ENCODE results near the gene PLPP7. TPM values are rescaled to one million over a fixed set of nuclear protein-coding genes. Genes with fewer than 3 reads are reported as not detected.
"Not testable (repeated sequence)": the region's sequence is repeated elsewhere in the genome, so short reads cannot be mapped to it uniquely, and the experiment has no call there.

The PLPP7 gene
- total RNA-seq, 2 experiments from 2014 or later, result 0.11 to 0.16 TPM

DNA sequence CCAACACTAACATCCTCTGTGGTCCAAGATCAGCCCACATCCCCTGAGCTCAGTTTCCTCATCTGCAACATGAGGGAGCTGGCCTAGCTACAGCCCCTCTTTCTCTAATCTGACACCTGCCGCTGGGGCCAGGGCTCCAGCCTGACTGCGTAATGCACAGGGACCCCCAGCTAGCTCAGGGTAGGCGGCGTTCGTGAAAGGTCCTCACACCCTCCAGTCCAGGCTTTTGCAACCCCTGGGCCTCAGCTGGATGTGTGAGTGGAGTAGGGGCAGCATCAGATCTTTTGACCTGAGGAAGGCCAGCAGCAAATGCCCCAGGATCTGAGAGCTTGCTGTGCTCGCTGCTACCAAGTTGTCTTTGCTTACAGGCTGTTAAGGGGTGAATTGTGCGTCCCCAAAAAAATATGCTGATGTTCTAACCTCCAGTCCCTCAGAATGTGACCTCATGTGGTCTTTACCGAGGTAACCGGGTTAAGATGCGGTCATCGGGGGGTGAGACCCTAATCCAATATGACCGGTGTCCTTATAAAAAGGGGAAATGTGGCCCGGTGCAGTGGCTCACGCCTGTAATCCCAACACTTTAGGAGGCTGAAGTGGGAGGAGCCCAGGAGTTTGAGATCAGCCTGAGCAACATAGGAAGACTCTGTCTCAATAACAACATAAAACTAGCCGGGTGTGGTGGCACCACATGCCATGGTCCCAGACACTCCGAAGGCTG lies 47.8 kb downstream of the PLPP7 start:
- TF ChIP-seq EZH2phosphoT487 (IDR thresholded peaks at IDR 0.05; ENCODE audit: borderline replicate concordance, low read depth, low read length), result no peak
- Histone ChIP-seq H3K9me3 (ENCODE audit: low read length) (no peaks in the 10 kb centered on the region), H3K27ac (ENCODE audit: low read depth, low read length, poor library complexity, severe bottlenecking) (no peak overlapping the region), H3K79me2 (ENCODE audit: insufficient read depth, low read depth, low read length) (no peaks in the 10 kb centered on the region), H3K9me2 (ENCODE audit: insufficient read depth, low read length) (no peaks in the 10 kb centered on the region), H3K4me1 (ENCODE audit: insufficient read depth, low read length, poor library complexity, severe bottlenecking) (no peaks in the 10 kb centered on the region), H3K4me3 (ENCODE audit: low read depth, low read length, poor library complexity, severe bottlenecking) (no peak overlapping the region), H3K4me2 (ENCODE audit: low read length) (no peak overlapping the region), H3K36me3 (ENCODE audit: insufficient read depth, low read length) (no peaks in the 10 kb centered on the region), H2AFZ (ENCODE audit: low read length) (no peak overlapping the region), H4K20me1 (ENCODE audit: insufficient read depth, low read length) (no peaks in the 10 kb centered on the region)
- ChIA-PET POLR2A (interaction anchor here (0.5 kb wide), 1 partner anchor 11 kb away, joined by 3 read pairs; no protein-coding TSS in a partner anchor), CTCF (ENCODE audit: unreplicated experiment) (interaction anchor here (1.3 to 1.4 kb wide), 3 partner anchors 157 to 280 kb away, joined by 3 to 6 read pairs (median 4); no protein-coding TSS in a partner anchor)
- intact Hi-C loops (cut with micrococcal nuclease; ENCODE audit: unreplicated experiment), result loop anchor here (5.0 kb wide), 1 partner anchor 95 kb away; no protein-coding TSS in a partner anchor
- no peak for DNase-seq (ENCODE audit: low spot score)
- BruUV-seq (replicated peaks), result no TSS peak

DNA sequence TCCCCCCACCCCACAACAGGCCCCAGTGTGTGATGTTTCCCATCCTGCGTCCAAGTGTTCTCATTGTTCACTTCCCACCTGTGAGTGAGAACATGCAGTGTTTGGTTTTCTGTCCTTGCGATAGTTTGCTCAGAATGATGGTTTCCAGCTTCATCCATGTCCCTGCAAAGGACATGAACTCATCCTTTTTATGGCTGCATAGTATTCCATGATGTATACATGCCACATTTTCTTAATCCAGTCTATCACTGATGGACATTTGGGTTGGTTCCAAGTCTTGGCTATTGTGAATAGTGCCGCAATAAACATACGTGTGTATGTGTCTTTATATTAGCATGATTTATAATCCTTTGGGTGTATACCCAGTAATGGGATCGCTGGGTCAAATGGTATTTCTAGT lies 49.7 kb downstream of the PLPP7 start:
- CTCF ChIA-PET (ENCODE audit: unreplicated experiment); BruUV-seq (replicated peaks): not testable (repeated sequence)
- intact Hi-C loops (cut with micrococcal nuclease; ENCODE audit: unreplicated experiment), result loop anchor here (5.0 kb wide), 1 partner anchor 97 kb away; no protein-coding TSS in a partner anchor

DNA sequence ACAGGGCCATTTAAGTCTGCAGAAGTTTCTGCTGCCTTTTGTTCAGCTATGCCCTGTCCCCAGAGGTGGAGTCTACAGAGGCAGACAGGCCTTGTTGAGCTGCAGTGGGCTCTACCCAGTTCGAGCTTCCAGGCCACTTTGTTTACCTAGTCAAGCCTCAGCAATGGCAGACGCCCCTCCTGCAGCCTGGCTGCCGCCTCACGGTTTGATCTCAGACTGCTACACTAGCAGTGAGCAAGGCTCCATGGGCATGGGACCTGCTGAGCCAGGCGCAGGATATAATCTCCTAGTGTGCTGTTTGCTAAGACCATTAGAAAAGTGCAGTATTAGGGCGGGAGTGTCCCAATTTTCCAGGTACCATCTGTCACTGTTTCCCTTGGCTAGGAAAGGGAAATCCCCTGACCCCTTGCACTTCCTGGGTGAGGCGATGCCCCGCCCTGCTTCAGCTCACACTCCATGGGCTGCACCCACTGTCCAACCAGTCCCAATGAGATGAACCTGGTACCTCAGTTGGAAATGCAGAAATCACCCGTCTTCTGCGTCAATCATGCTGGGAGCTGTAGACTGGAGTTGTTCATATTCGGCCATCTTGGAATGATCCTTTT lies 55.5 kb downstream of the PLPP7 start:
- H4K20me1 ChIP-seq (ENCODE audit: insufficient read depth, low read length); H3K27ac ChIP-seq (ENCODE audit: low read depth, low read length, poor library complexity, severe bottlenecking); H3K36me3 ChIP-seq (ENCODE audit: insufficient read depth, low read length); intact Hi-C loops (cut with micrococcal nuclease; ENCODE audit: unreplicated experiment); DNase-seq (ENCODE audit: low spot score); CTCF ChIA-PET (ENCODE audit: unreplicated experiment); H2AFZ ChIP-seq (ENCODE audit: low read length); BruUV-seq (replicated peaks); H3K9me3 ChIP-seq (ENCODE audit: low read length); H3K4me1 ChIP-seq (ENCODE audit: insufficient read depth, low read length, poor library complexity, severe bottlenecking); H3K9me2 ChIP-seq (ENCODE audit: insufficient read depth, low read length); H3K4me2 ChIP-seq (ENCODE audit: low read length); H3K4me3 ChIP-seq (ENCODE audit: low read depth, low read length, poor library complexity, severe bottlenecking); H3K79me2 ChIP-seq (ENCODE audit: insufficient read depth, low read depth, low read length): not testable (repeated sequence)
- POLR2A ChIA-PET, result interaction anchor here (0.7 kb wide), 1 partner anchor 34 kb away, joined by 3 read pairs; no protein-coding TSS in a partner anchor

More for the DNA sequence above, 49.7 kb downstream of the PLPP7 start:
- DNase-seq (ENCODE audit: low spot score); H3K9me2 ChIP-seq (ENCODE audit: insufficient read depth, low read length); H2AFZ ChIP-seq (ENCODE audit: low read length); POLR2A ChIA-PET; H3K36me3 ChIP-seq (ENCODE audit: insufficient read depth, low read length); H3K27ac ChIP-seq (ENCODE audit: low read depth, low read length, poor library complexity, severe bottlenecking); H4K20me1 ChIP-seq (ENCODE audit: insufficient read depth, low read length); H3K4me1 ChIP-seq (ENCODE audit: insufficient read depth, low read length, poor library complexity, severe bottlenecking); H3K9me3 ChIP-seq (ENCODE audit: low read length); H3K79me2 ChIP-seq (ENCODE audit: insufficient read depth, low read depth, low read length); H3K4me3 ChIP-seq (ENCODE audit: low read depth, low read length, poor library complexity, severe bottlenecking); H3K4me2 ChIP-seq (ENCODE audit: low read length): not testable (repeated sequence)

DNA sequence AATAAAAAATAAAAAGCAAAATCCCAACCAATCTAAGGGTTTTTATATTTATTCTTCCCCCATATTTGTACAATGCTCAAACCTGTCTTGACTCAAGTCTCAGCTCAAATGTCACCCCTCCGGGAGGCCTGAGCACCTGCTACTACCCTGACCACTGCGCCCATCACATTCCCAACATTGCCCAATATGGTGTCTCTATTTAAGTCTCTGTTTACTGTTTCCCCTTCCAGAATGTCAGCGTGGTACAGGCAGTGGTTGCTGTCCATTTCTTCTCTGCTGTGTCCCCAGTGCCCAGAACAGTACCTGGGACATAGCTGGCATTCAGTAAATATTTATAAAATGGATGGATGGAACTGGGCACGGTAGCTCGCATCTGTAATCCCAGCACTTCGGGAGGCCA lies 57.0 kb downstream of the PLPP7 start:
- H3K79me2 ChIP-seq (ENCODE audit: insufficient read depth, low read depth, low read length), result no peaks in the 10 kb centered on the region
- no peak overlapping the region for H3K27ac ChIP-seq (ENCODE audit: low read depth, low read length, poor library complexity, severe bottlenecking)
- no peak overlapping the region for H2AFZ ChIP-seq (ENCODE audit: low read length)
- ChIA-PET CTCF (ENCODE audit: unreplicated experiment) (no interaction called here), POLR2A (interaction anchor here (0.6 kb wide), 1 partner anchor 55 kb away, joined by 3 read pairs; no protein-coding TSS in a partner anchor)
- intact Hi-C loops (cut with micrococcal nuclease; ENCODE audit: unreplicated experiment), result no loop called here
- no peak for DNase-seq (ENCODE audit: low spot score)
- H4K20me1 ChIP-seq (ENCODE audit: insufficient read depth, low read length), result no peaks in the 10 kb centered on the region
- BruUV-seq (replicated peaks), result no TSS peak
- H3K4me2 ChIP-seq (ENCODE audit: low read length), result no peak overlapping the region
- no peak for TF ChIP-seq EZH2phosphoT487 (IDR thresholded peaks at IDR 0.05; ENCODE audit: borderline replicate concordance, low read depth, low read length)
- TF ChIP-seq, protein P1, sequence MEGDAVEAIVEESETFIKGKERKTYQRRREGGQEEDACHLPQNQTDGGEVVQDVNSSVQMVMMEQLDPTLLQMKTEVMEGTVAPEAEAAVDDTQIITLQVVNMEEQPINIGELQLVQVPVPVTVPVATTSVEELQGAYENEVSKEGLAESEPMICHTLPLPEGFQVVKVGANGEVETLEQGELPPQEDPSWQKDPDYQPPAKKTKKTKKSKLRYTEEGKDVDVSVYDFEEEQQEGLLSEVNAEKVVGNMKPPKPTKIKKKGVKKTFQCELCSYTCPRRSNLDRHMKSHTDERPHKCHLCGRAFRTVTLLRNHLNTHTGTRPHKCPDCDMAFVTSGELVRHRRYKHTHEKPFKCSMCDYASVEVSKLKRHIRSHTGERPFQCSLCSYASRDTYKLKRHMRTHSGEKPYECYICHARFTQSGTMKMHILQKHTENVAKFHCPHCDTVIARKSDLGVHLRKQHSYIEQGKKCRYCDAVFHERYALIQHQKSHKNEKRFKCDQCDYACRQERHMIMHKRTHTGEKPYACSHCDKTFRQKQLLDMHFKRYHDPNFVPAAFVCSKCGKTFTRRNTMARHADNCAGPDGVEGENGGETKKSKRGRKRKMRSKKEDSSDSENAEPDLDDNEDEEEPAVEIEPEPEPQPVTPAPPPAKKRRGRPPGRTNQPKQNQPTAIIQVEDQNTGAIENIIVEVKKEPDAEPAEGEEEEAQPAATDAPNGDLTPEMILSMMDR (conservative IDR thresholded peaks at IDR 0.05; ENCODE audit: low read length), result no peak
- no peaks in the 10 kb centered on the region for H3K36me3 ChIP-seq (ENCODE audit: insufficient read depth, low read length)
- peaks cover 8% of the 10 kb centered on the region for H3K4me1 ChIP-seq (ENCODE audit: insufficient read depth, low read length, poor library complexity, severe bottlenecking)
- no peaks in the 10 kb centered on the region for H3K9me2 ChIP-seq (ENCODE audit: insufficient read depth, low read length)
- no peaks in the 10 kb centered on the region for H3K9me3 ChIP-seq (ENCODE audit: low read length)
- no peak overlapping the region for H3K4me3 ChIP-seq (ENCODE audit: low read depth, low read length, poor library complexity, severe bottlenecking)
